GM18870 (cell line): Measurements from ENCODE around the gene TRMT1.
A peak's percentile ranks its signal among the peaks of the same experiment; 100 is the strongest.

ENCODE experiments used
- ATAC-seq: cut with Tn5 transposase; IDR thresholded peaks from one replicate; pipeline ENCODE4 v1.9.1; 2021; ENCODE audit warnings: moderate library complexity; ENCODE audit not compliant: unreplicated experiment

Gene TRMT1

GRCh38 chr19:13127811-13128575, 11.5 kb upstream of the TRMT1 start:
- ATAC-seq = no peak

- no peak for ATAC-seq
Observed at GRCh38 chr19:13127051-13127450, 10.5 kb upstream of the TRMT1 start.

GRCh38 chr19:13122980-13123957, 6.7 kb upstream of the TRMT1 start:
- no peak for ATAC-seq

GRCh38 chr19:13122275-13122878, 5.8 kb upstream of the TRMT1 start:
- ATAC-seq = no peak

- ATAC-seq = no peak
Observed at GRCh38 chr19:13121551-13122274, 5.2 kb upstream of the TRMT1 start.

- ATAC-seq = no peak
Observed at GRCh38 chr19:13120817-13121216, 4.3 kb upstream of the TRMT1 start.

- ATAC-seq = no peak
Observed at GRCh38 chr19:13120031-13120430, 3.5 kb upstream of the TRMT1 start.

- ATAC-seq = no peak
Observed at GRCh38 chr19:13119627-13120026, 3.1 kb upstream of the TRMT1 start.

- no peak for ATAC-seq
Observed at GRCh38 chr19:13118424-13119193, 2.1 kb upstream of the TRMT1 start.

- no peak for ATAC-seq
Observed at GRCh38 chr19:13117772-13118423, 1.4 kb upstream of the TRMT1 start, which contains the start of gene NACC1. Gene NACC1 (plus strand): TSS chr19:13118264. CDS start chr19:13135208, 16,944 bp downstream.

- ATAC-seq = peak; percentile 10
Observed at GRCh38 chr19:13117176-13117771, 734 bp upstream of the TRMT1 start.

- ATAC-seq = no peak
Observed at GRCh38 chr19:13115936-13116281, 631 bp downstream of the TRMT1 start.

GRCh38 chr19:13112555-13112954, 4.0 kb downstream of the TRMT1 start:
- ATAC-seq = no peak

GRCh38 chr19:13110099-13110610, 6.4 kb downstream of the TRMT1 start:
- no peak for ATAC-seq

- no peak for ATAC-seq
Observed at GRCh38 chr19:13109361-13110098, 7.0 kb downstream of the TRMT1 start.

GRCh38 chr19:13104848-13105711, 11.5 kb downstream of the TRMT1 start:
- ATAC-seq = no peak

GRCh38 chr19:13104360-13104847, 12.1 kb downstream of the TRMT1 start:
- ATAC-seq = no peak
